H9 (cell line): ENCODE data around the gene GSE1. TPM values are rescaled to one million over a fixed set of nuclear protein-coding genes. Genes with fewer than 3 reads are reported as not detected.

ENCODE experiments used
- DNase-seq: peaks from one replicate; pipeline ENCODE4 v3.0.0-alpha.2; 2017
- H2AFZ ChIP-seq: one replicate; pipeline ENCODE4 v1.6.1; 2013; ENCODE audit warnings: mild to moderate bottlenecking, low read length, control low read depth, moderate library complexity
- H2AK5ac ChIP-seq: 2 replicates; pipeline ENCODE4 v1.6.1; 2013; ENCODE audit warnings: low read length, control low read depth, mixed read lengths; ENCODE audit not compliant: insufficient read length
- H2BK120ac ChIP-seq: one replicate; pipeline ENCODE4 v1.6.1; 2013; ENCODE audit warnings: low read depth, mild to moderate bottlenecking, low read length, control low read depth, inconsistent platforms; ENCODE audit not compliant: poor library complexity, severe bottlenecking
- H2BK12ac ChIP-seq: 2 replicates; pipeline ENCODE4 v1.6.1; 2013; ENCODE audit warnings: low read length, control low read depth, mixed read lengths, low read depth; ENCODE audit not compliant: insufficient read length
- H2BK15ac ChIP-seq: 2 replicates; pipeline ENCODE4 v1.6.1; 2013; ENCODE audit warnings: low read depth, low read length, control low read depth
- H2BK20ac ChIP-seq: one replicate; pipeline ENCODE4 v1.6.1; 2013; ENCODE audit warnings: low read depth, mild to moderate bottlenecking, low read length, control low read depth, inconsistent platforms; ENCODE audit not compliant: poor library complexity, severe bottlenecking
- H2BK5ac ChIP-seq: 2 replicates; pipeline ENCODE4 v1.6.1; 2013; ENCODE audit warnings: low read length, control low read depth, mixed read lengths; ENCODE audit not compliant: insufficient read length
- H3K14ac ChIP-seq: 2 replicates; pipeline ENCODE4 v1.6.1; 2013; ENCODE audit warnings: low read length, control low read depth; ENCODE audit not compliant: insufficient read depth
- H3K18ac ChIP-seq: 2 replicates; pipeline ENCODE4 v1.6.1; 2013; ENCODE audit warnings: low read depth, mild to moderate bottlenecking, mixed read lengths, low read length, control low read depth; ENCODE audit not compliant: insufficient read length
- H3K23ac ChIP-seq: 2 replicates; pipeline ENCODE4 v1.6.1; 2013; ENCODE audit warnings: low read length, control low read depth, mixed read lengths, low read depth; ENCODE audit not compliant: insufficient read length
- H3K23me2 ChIP-seq: 2 replicates; pipeline ENCODE4 v1.6.1; 2013; ENCODE audit warnings: low read depth, mild to moderate bottlenecking, mixed read lengths, low read length, control low read depth; ENCODE audit not compliant: insufficient read length, poor library complexity, severe bottlenecking
- H3K27ac ChIP-seq: 2 replicates; pipeline ENCODE4 v1.5.1; 2013; ENCODE audit warnings: low read length, control low read depth, mixed read lengths, low read depth; ENCODE audit not compliant: insufficient read length
- H3K27me3 ChIP-seq: 2 replicates; pipeline ENCODE4 v1.6.1; 2013; ENCODE audit warnings: low read length, control low read depth, inconsistent platforms; ENCODE audit not compliant: insufficient read depth
- H3K4ac ChIP-seq: 2 replicates; pipeline ENCODE4 v1.6.1; 2013; ENCODE audit warnings: low read depth, mild to moderate bottlenecking, control low read depth, inconsistent platforms, low read length, moderate library complexity
- H3K4me1 ChIP-seq: 2 replicates; pipeline ENCODE4 v1.6.1; 2013; ENCODE audit warnings: low read length, control low read depth, inconsistent platforms; ENCODE audit not compliant: insufficient read depth
- H3K4me2 ChIP-seq: 2 replicates; pipeline ENCODE4 v1.6.1; 2013; ENCODE audit warnings: low read length, control low read depth, mixed read lengths; ENCODE audit not compliant: insufficient read length, insufficient read depth
- H3K56ac ChIP-seq: 2 replicates; pipeline ENCODE4 v1.6.1; 2013; ENCODE audit warnings: low read depth, mild to moderate bottlenecking, mixed read lengths, low read length, control low read depth; ENCODE audit not compliant: insufficient read length
- H3K79me1 ChIP-seq: 2 replicates; pipeline ENCODE4 v1.6.1; 2013; ENCODE audit warnings: low read depth, mild to moderate bottlenecking, moderate library complexity, low read length, control low read depth, inconsistent platforms; ENCODE audit not compliant: insufficient read depth, poor library complexity, severe bottlenecking
- H3K79me2 ChIP-seq: 2 replicates; pipeline ENCODE4 v1.6.1; 2013; ENCODE audit warnings: low read length, control low read depth, inconsistent platforms; ENCODE audit not compliant: insufficient read depth
- H3K9ac ChIP-seq: 2 replicates; pipeline ENCODE4 v1.6.1; 2013; ENCODE audit warnings: low read length, control low read depth, mixed read lengths; ENCODE audit not compliant: insufficient read length; ENCODE audit errors: extremely low read depth
- H3K9me3 ChIP-seq: one replicate; pipeline ENCODE4 v1.6.1; 2013; ENCODE audit warnings: low read depth, low read length, inconsistent platforms; ENCODE audit not compliant: control insufficient read depth
- H3T11ph ChIP-seq: one replicate; pipeline ENCODE4 v1.6.1; 2013; ENCODE audit warnings: mild to moderate bottlenecking, low read length, control low read depth, inconsistent platforms
- H4K20me1 ChIP-seq: one replicate; pipeline ENCODE4 v1.6.1; 2013; ENCODE audit not compliant: control insufficient read depth, insufficient read length, insufficient read depth
- H4K5ac ChIP-seq: 2 replicates; pipeline ENCODE4 v1.6.1; 2013; ENCODE audit warnings: low read depth, mild to moderate bottlenecking, mixed read lengths, low read length, control low read depth; ENCODE audit not compliant: insufficient read length
- H4K8ac ChIP-seq: replicated peaks from 2 replicates; pipeline ENCODE4 v1.6.1; 2013; ENCODE audit warnings: low read length, control low read depth, mixed read lengths, low read depth; ENCODE audit not compliant: insufficient read length
- H4K91ac ChIP-seq: 2 replicates; pipeline ENCODE4 v1.6.1; 2013; ENCODE audit warnings: low read depth, mild to moderate bottlenecking, moderate library complexity, mixed read lengths, low read length, control low read depth; ENCODE audit not compliant: insufficient read length
- H3K27ac Mint-ChIP-seq, 3 experiments: 2 replicates in 2 of 3; 3 replicates in 1 of 3; pipeline ENCODE4 v1.8.0; 2020 to 2021; ENCODE audit warnings: mixed read lengths in 3 of 3, mild to moderate bottlenecking in 1 of 3, moderate library complexity in 1 of 3
- H3K27me3 Mint-ChIP-seq: 2 replicates; pipeline ENCODE4 v1.8.0; 2021; ENCODE audit warnings: low read depth, mild to moderate bottlenecking, moderate library complexity, mixed read lengths
- H3K36me3 Mint-ChIP-seq, 3 experiments: 2 replicates in 2 of 3; 3 replicates in 1 of 3; pipeline ENCODE4 v1.8.0; 2020 to 2021; ENCODE audit warnings: low read depth in 3 of 3, mixed read lengths in 3 of 3; ENCODE audit not compliant: insufficient read depth in 1 of 3
- H3K4me1 Mint-ChIP-seq, 2 experiments: 2 replicates each; pipeline ENCODE4 v1.8.0; 2020; ENCODE audit warnings: mixed read lengths in 2 of 2
- H3K4me3 Mint-ChIP-seq, 2 experiments: 2 replicates in 1 of 2; 3 replicates in 1 of 2; pipeline ENCODE4 v1.8.0; 2020 to 2021; ENCODE audit warnings: mild to moderate bottlenecking in 2 of 2, mixed read lengths in 2 of 2, moderate library complexity in 1 of 2
- H3K9me3 Mint-ChIP-seq, 2 experiments: 2 replicates in 1 of 2; 3 replicates in 1 of 2; pipeline ENCODE4 v1.8.0; 2020; ENCODE audit warnings: mild to moderate bottlenecking in 2 of 2, mixed read lengths in 2 of 2, moderate library complexity in 1 of 2
- CTCF ChIP-seq: fragments of 200-600 bp; sonication (generic); conservative IDR thresholded peaks from 3 replicates; pipeline ENCODE4 v1.8.0; 2021; ENCODE audit warnings: antibody characterized with exemption, mild to moderate bottlenecking
- WGBS: extraction: QIAGEN DNeasy Blood & Tissue Kit; methylation state at CpG from one replicate; pipeline ENCODE4 v1.1.7; 2013; ENCODE audit warnings: missing lambda C conversion rate, low lambda C conversion rate, mixed read lengths; ENCODE audit not compliant: insufficient read length; ENCODE audit errors: extremely low coverage; 5-methylcytosine and 5-hydroxymethylcytosine counted together
- total RNA-seq: library from RNA; stranded (reverse); gene quantifications from 2 replicates; pipeline ENCODE4 v1.2.1, GENCODE V29; 2021

The GSE1 gene
- total RNA-seq, 1 experiment from 2014 or later, result 125 TPM

DNA sequence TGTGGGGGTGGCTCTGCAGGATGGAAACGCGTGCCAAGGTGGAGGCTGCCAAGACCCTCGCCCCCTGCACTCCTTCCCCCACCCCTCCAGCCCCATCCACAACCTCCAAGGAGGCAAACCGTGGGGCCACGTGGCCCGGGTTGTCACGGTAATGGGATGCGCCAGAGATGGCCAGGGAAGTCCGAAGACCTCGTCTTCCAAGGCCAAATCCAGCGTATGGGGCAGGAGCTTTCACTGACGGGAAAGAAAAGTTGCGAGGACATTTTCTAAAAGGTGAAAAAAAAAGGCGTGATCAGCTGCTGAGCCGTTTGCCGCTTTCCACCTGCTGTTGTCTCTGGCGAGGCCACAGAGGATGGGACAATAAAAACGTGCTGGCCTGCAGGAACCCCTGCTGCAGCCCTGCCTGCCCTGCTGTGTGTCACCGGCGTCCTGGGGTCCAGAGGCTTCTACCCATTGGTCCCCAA lies 28.3 kb upstream of the GSE1 start:
- WGBS, result no CpG with 5 or more reads among the region's 20 CpGs
- Histone ChIP-seq H3T11ph (no peak overlapping the region), H3K23ac (no peak overlapping the region), H3K18ac (no peak overlapping the region), H4K5ac (no peak overlapping the region), H3K9me3 (no peaks in the 10 kb centered on the region), H3K79me2 (peaks cover 4% of the 10 kb centered on the region; the same call in 1 of the 2 replicates), H3K27ac (no peak overlapping the region), H2BK15ac (no peak overlapping the region), H2AFZ (no peak overlapping the region), H3K4me2 (no peak overlapping the region), H2BK5ac (no peak overlapping the region), H3K56ac (no peak overlapping the region), H3K14ac (no peak overlapping the region), H2BK120ac (no peak overlapping the region), H2BK20ac (no peak overlapping the region), H4K20me1 (no peaks in the 10 kb centered on the region), H3K4me1 (peaks cover 17% of the 10 kb centered on the region), H4K91ac (no peak overlapping the region), H3K79me1 (no peaks in the 10 kb centered on the region), H3K9ac (no peak overlapping the region), H4K8ac (no peak overlapping the region), H3K23me2 (no peaks in the 10 kb centered on the region), H3K27me3 (no peaks in the 10 kb centered on the region; the same call in 1 of the 2 replicates), H2AK5ac (no peak overlapping the region), H3K4ac (no peak overlapping the region), H2BK12ac (no peak overlapping the region)
- Mint-ChIP-seq H3K27me3 (peaks cover 40% of the 10 kb centered on the region), H3K27ac (no peak overlapping the region), H3K9me3 (peaks cover 0 to 2% of the 10 kb centered on the region in 2 experiments; a peak in 2 of 5 replicates), H3K36me3 (peaks cover 5 to 6% (median 6%) of the 10 kb centered on the region in 3 experiments; a peak in 6 of 7 replicates), H3K4me1 (peaks cover 79% of the 10 kb centered on the region in 2 experiments), H3K4me3 (0 out of 5 replicates have a peak overlapping the region, but pooled peaks of 1 of the 2 experiments have one; percentile 17)
- no peak for TF ChIP-seq CTCF
- DNase-seq, result no peak
